HUDEP-2 (cell line): Measurements from ENCODE around the gene LASP1NB.
"Not testable (repeated sequence)": the region's sequence is repeated elsewhere in the genome, so short reads cannot be mapped to it uniquely, and the experiment has no call there.

Source experiments
- DNase-seq, 76 experiments: peaks; one replicate each; lab custom pipeline; 2025; ENCODE audit not compliant: unreplicated experiment in 76 of 76; lab: John Stamatoyannopoulos, UW

Gene LASP1NB

DNA sequence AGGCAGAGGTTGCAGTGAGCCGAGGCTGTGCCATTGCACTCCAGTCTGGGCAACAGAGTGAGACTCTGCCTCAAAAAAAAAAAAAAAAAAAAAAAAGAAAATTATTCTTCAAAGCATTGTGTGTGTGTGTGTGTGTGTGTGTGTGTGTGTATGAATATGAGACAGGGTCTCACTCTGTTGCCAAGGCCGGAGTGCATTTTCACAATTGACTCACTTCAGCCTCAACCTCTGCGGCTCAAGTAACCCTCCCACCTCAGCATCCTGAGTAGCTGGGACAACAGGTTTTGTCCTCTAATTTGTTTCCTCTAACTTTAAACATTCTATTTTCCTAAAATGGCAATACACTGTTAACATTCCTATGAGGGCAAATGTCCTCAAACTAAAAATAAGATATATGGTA, 34.1 kb downstream of the LASP1NB start:
- no peak for DNase-seq

DNA sequence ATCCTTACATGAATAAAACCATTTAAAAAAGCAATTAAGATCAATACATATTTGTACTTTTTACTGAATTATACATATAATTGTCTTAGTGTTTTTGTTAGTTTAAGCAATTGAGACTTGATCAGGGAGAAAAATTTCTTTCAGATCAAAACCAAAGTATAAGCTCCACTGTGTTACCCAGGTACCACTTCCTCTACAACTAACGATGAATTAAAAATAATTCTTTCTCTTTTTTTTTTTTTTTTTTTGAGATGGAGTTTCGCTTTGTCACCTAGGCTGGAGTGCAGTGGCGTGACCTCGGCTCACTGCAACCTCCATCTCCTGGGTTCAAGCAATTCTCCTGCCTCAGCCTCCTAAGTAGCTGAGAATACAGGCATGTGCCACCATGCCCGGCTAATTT, 35.0 kb downstream of the LASP1NB start:
- DNase-seq: no peak

DNA sequence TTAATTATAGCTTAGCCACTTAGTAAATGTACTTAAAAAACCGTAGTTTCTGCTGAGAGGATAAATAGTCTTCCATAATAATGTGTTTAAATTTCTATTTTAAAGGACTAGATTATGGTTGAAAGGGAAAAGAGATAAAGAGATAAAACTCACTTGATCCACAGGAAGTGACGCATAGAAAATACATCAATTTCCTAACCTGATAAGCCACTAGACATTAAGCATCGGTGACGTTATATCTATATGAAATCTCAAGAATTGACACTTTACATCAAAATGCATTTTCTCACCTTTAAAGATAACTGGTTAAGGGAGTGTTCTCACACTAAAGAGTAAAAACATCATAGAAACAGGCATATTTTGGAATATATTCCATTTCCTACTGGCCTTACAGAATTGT, 36.0 kb downstream of the LASP1NB start:
- DNase-seq: no peak

- peak in 35 of 76 experiments; percentile 4 to 66 (median 28) for DNase-seq
Measured at GRCh38 chr17:38967290-38967738, 41.9 kb downstream of the LASP1NB start, which contains the start of gene FBXO47. TSS of gene FBXO47 (minus strand) at chr17:38967403. CDS start at chr17:38963025, 4,378 bp downstream.

- DNase-seq: no peak
Measured at GRCh38 chr17:38969281-38969680, 43.9 kb downstream of the LASP1NB start.

- DNase-seq: no peak
Measured at GRCh38 chr17:38970128-38970527, 44.7 kb downstream of the LASP1NB start.

- no peak for DNase-seq
Measured at GRCh38 chr17:38970804-38971203, 45.4 kb downstream of the LASP1NB start.

GRCh38 chr17:38976187-38976551, 50.8 kb downstream of the LASP1NB start:
- not testable (repeated sequence) for DNase-seq

- DNase-seq: no peak
Measured at GRCh38 chr17:38978180-38978579, 52.8 kb downstream of the LASP1NB start.
